Measurements from ENCODE around the gene RNF144B.

The RNF144B gene

GRCh38 chr6:18467741-18468502 is 80.8 kb downstream of the RNF144B start:
- no peak overlapping the region for H3K4me3 ChIP-seq (ENCODE audit: low read depth, low read length)
- H3K9ac ChIP-seq (ENCODE audit: low read length), result no peak overlapping the region
- no peaks in the 10 kb centered on the region for H3K27me3 ChIP-seq (ENCODE audit: control insufficient read depth, insufficient read depth, low read length)
- no peak overlapping the region for H3K27ac ChIP-seq (ENCODE audit: low read depth, low read length)
- H3K36me3 ChIP-seq (ENCODE audit: control insufficient read depth, insufficient read depth, low read length), result no peaks in the 10 kb centered on the region
- H3K9me3 ChIP-seq (ENCODE audit: control insufficient read depth, insufficient read depth, low read depth, low read length), result no peaks in the 10 kb centered on the region
- no peaks in the 10 kb centered on the region for H3K4me1 ChIP-seq (ENCODE audit: control insufficient read depth, insufficient read depth, low read length)

DNA sequence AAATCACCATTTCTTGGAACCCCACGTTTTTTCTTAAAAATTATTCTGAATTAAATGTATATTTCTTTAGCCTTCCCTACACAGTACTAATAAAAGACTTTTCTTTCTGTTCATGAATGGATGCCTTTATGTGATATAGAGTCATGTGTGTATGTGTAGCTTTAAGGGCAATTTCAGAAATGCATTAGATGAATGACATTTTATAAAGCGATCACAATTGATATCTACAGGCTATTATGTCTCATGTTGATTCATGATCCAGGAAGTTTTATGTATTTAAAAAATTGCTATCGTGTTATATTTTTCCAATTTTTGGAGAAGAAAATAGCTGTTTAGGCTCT is 81.3 kb downstream of the RNF144B start:
- no peaks in the 10 kb centered on the region for H3K36me3 ChIP-seq (ENCODE audit: control insufficient read depth, insufficient read depth, low read length)
- H3K9me3 ChIP-seq (ENCODE audit: control insufficient read depth, insufficient read depth, low read depth, low read length), result no peaks in the 10 kb centered on the region
- H3K9ac ChIP-seq (ENCODE audit: low read length), result no peak overlapping the region
- no peaks in the 10 kb centered on the region for H3K4me1 ChIP-seq (ENCODE audit: control insufficient read depth, insufficient read depth, low read length)
- no peak overlapping the region for H3K27ac ChIP-seq (ENCODE audit: low read depth, low read length)
- no peak overlapping the region for H3K4me3 ChIP-seq (ENCODE audit: low read depth, low read length)
- no peaks in the 10 kb centered on the region for H3K27me3 ChIP-seq (ENCODE audit: control insufficient read depth, insufficient read depth, low read length)

GRCh38 chr6:18469536-18469935 is 82.4 kb downstream of the RNF144B start:
- Histone ChIP-seq H3K4me3 (ENCODE audit: low read depth, low read length) (no peak overlapping the region), H3K36me3 (ENCODE audit: control insufficient read depth, insufficient read depth, low read length) (no peaks in the 10 kb centered on the region), H3K4me1 (ENCODE audit: control insufficient read depth, insufficient read depth, low read length) (no peaks in the 10 kb centered on the region), H3K9me3 (ENCODE audit: control insufficient read depth, insufficient read depth, low read depth, low read length) (no peaks in the 10 kb centered on the region), H3K9ac (ENCODE audit: low read length) (no peak overlapping the region), H3K27me3 (ENCODE audit: control insufficient read depth, insufficient read depth, low read length) (no peaks in the 10 kb centered on the region), H3K27ac (ENCODE audit: low read depth, low read length) (no peak overlapping the region)

DNA sequence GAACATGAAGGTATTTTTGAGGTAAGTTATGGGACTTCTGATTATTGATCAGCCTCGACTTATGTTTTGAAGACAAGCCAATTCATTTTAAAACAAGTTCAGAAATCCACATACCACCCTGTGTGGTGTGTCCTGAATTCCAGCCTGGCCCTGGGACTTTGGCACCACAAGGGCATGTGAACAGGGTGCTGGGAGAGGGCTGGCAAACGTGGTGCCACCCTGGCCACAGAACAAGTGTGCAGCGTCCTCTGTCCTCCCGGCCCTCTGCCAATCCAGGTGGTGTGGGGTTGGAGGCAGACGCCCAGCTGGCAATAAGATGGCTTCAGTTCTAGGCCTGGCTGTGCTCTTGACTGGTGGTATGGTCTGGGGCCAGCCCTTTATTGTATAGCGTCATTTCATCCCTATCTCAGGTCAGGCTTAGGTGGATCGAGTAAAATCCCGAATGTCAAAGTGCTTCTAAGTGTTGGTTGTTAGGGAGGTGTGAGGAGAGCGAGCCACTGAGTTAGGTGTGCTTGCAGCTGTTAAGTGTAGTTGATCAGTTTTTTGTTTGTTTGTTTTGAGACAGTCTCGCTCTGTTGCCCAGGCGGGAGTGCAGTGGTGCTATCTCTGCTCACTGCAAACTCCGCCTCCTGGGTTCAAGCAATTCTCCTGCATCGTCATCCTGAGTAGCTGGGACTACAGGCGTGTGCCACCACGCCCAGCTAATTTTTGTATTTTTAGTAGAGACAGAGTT is 84.2 kb downstream of the RNF144B start:
- Histone ChIP-seq H3K27me3 (ENCODE audit: control insufficient read depth, insufficient read depth, low read length) (no peaks in the 10 kb centered on the region), H3K27ac (ENCODE audit: low read depth, low read length) (no peak overlapping the region), H3K9me3 (ENCODE audit: control insufficient read depth, insufficient read depth, low read depth, low read length) (no peaks in the 10 kb centered on the region), H3K4me3 (ENCODE audit: low read depth, low read length) (no peak overlapping the region), H3K36me3 (ENCODE audit: control insufficient read depth, insufficient read depth, low read length) (no peaks in the 10 kb centered on the region), H3K4me1 (ENCODE audit: control insufficient read depth, insufficient read depth, low read length) (no peaks in the 10 kb centered on the region), H3K9ac (ENCODE audit: low read length) (no peak overlapping the region)

DNA sequence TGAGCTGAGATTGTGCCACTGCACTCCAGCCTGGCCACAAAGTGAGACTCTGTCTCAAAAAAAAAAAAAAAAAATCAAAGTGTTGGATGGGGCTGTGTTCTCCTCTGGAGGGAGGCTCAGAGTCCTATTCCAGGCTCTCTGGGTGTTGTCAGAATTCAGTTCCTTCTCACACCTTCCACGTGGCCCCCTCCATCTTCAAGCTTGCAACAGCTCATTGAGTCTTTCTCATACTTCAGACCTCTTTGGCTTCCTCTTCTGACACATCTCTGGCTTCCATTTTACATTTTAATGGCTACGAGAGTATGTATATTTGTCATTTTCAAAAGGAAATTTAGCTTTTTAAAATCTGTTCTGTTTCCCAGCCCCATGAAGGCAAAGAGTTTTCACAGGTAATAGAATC is 85.8 kb downstream of the RNF144B start:
- Histone ChIP-seq H3K36me3 (ENCODE audit: control insufficient read depth, insufficient read depth, low read length) (no peaks in the 10 kb centered on the region), H3K9me3 (ENCODE audit: control insufficient read depth, insufficient read depth, low read depth, low read length) (no peaks in the 10 kb centered on the region), H3K9ac (ENCODE audit: low read length) (no peak overlapping the region), H3K4me3 (ENCODE audit: low read depth, low read length) (no peak overlapping the region), H3K27me3 (ENCODE audit: control insufficient read depth, insufficient read depth, low read length) (no peaks in the 10 kb centered on the region), H3K4me1 (ENCODE audit: control insufficient read depth, insufficient read depth, low read length) (no peaks in the 10 kb centered on the region), H3K27ac (ENCODE audit: low read depth, low read length) (no peak overlapping the region)

GRCh38 chr6:18473755-18474154 is 86.6 kb downstream of the RNF144B start:
- no peaks in the 10 kb centered on the region for H3K36me3 ChIP-seq (ENCODE audit: control insufficient read depth, insufficient read depth, low read length)
- no peak overlapping the region for H3K27ac ChIP-seq (ENCODE audit: low read depth, low read length)
- no peaks in the 10 kb centered on the region for H3K4me1 ChIP-seq (ENCODE audit: control insufficient read depth, insufficient read depth, low read length)
- no peak overlapping the region for H3K4me3 ChIP-seq (ENCODE audit: low read depth, low read length)
- no peak overlapping the region for H3K9ac ChIP-seq (ENCODE audit: low read length)
- no peaks in the 10 kb centered on the region for H3K9me3 ChIP-seq (ENCODE audit: control insufficient read depth, insufficient read depth, low read depth, low read length)
- H3K27me3 ChIP-seq (ENCODE audit: control insufficient read depth, insufficient read depth, low read length), result no peaks in the 10 kb centered on the region

DNA sequence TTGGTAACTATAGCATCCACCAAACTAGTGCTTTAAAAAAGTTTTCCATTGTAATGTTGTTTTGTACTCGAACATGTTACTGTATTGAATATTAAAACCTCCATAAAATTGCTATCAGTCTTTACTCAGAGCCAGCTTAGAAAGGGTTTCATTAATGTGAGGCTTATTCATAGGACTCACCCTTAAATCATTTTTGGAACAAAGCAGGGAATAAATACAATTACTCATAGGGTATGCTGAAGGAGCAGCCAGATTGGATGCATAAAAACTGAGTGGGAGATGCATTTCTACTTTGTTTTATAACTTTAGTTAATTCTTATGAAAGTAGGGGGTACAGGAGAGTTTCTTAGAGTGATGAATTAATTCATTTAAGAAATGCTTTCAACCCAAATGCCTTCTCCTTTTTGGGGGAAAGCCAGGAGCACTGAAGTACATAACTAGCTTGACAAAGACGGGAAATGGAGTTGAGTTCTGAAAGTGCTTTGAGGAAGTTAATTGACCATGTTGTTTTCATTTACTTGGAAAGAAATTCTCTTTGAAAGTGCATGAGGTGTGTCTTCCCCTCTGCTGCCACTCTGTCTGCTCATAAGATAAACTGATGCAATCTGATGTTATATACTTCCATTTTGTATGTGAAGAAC is 90.3 kb downstream of the RNF144B start:
- Histone ChIP-seq H3K36me3 (ENCODE audit: control insufficient read depth, insufficient read depth, low read length) (no peaks in the 10 kb centered on the region), H3K27ac (ENCODE audit: low read depth, low read length) (no peak overlapping the region), H3K4me1 (ENCODE audit: control insufficient read depth, insufficient read depth, low read length) (no peaks in the 10 kb centered on the region), H3K9ac (ENCODE audit: low read length) (no peak overlapping the region), H3K9me3 (ENCODE audit: control insufficient read depth, insufficient read depth, low read depth, low read length) (no peaks in the 10 kb centered on the region), H3K27me3 (ENCODE audit: control insufficient read depth, insufficient read depth, low read length) (no peaks in the 10 kb centered on the region), H3K4me3 (ENCODE audit: low read depth, low read length) (no peak overlapping the region)

GRCh38 chr6:18478610-18479009 is 91.5 kb downstream of the RNF144B start:
- Histone ChIP-seq H3K27ac (ENCODE audit: low read depth, low read length) (no peak overlapping the region), H3K36me3 (ENCODE audit: control insufficient read depth, insufficient read depth, low read length) (no peaks in the 10 kb centered on the region), H3K4me1 (ENCODE audit: control insufficient read depth, insufficient read depth, low read length) (no peaks in the 10 kb centered on the region), H3K9me3 (ENCODE audit: control insufficient read depth, insufficient read depth, low read depth, low read length) (no peaks in the 10 kb centered on the region), H3K27me3 (ENCODE audit: control insufficient read depth, insufficient read depth, low read length) (no peaks in the 10 kb centered on the region), H3K9ac (ENCODE audit: low read length) (no peak overlapping the region), H3K4me3 (ENCODE audit: low read depth, low read length) (no peak overlapping the region)

DNA sequence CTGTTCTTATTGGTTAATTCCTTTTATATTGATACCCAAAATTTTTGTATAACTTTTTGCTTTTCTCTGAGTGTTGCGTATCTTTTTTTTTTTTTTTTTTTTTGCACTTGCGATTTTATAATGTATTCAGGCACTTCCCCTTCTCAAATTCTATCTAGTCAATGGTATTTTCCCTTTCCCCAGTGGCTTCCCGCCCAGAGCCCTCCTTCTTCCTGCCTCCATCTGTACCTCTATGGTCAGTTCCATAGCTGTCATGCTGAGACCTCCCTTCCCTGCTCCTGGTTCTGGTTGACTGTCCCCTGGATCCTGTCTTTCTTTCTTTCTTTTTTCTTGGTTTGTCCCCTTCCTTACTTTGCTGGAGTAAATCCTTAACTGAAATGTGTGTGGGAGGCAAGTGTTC is 94.7 kb downstream of the RNF144B start:
- Histone ChIP-seq H3K4me3 (ENCODE audit: low read depth, low read length) (no peak overlapping the region), H3K4me1 (ENCODE audit: control insufficient read depth, insufficient read depth, low read length) (0 out of 2 replicates have a peak, but pooled peaks cover 5% of the 10 kb centered on the region), H3K9me3 (ENCODE audit: control insufficient read depth, insufficient read depth, low read depth, low read length) (no peaks in the 10 kb centered on the region), H3K36me3 (ENCODE audit: control insufficient read depth, insufficient read depth, low read length) (no peaks in the 10 kb centered on the region), H3K27me3 (ENCODE audit: control insufficient read depth, insufficient read depth, low read length) (no peaks in the 10 kb centered on the region), H3K9ac (ENCODE audit: low read length) (no peak overlapping the region), H3K27ac (ENCODE audit: low read depth, low read length) (no peak overlapping the region)

GRCh38 chr6:18485660-18486435 is 98.7 kb downstream of the RNF144B start:
- Histone ChIP-seq H3K9ac (ENCODE audit: low read length) (no peak overlapping the region), H3K9me3 (ENCODE audit: control insufficient read depth, insufficient read depth, low read depth, low read length) (no peaks in the 10 kb centered on the region), H3K4me3 (ENCODE audit: low read depth, low read length) (no peak overlapping the region), H3K36me3 (ENCODE audit: control insufficient read depth, insufficient read depth, low read length) (no peaks in the 10 kb centered on the region), H3K4me1 (ENCODE audit: control insufficient read depth, insufficient read depth, low read length) (0 out of 2 replicates have a peak, but pooled peaks cover 5% of the 10 kb centered on the region), H3K27me3 (ENCODE audit: control insufficient read depth, insufficient read depth, low read length) (no peaks in the 10 kb centered on the region), H3K27ac (ENCODE audit: low read depth, low read length) (no peak overlapping the region)

All from HUES6 (cell line).